OCI-LY7 (cell line): Measurements from ENCODE around the gene MIGA1.
"Not testable (repeated sequence)": the region's sequence is repeated elsewhere in the genome, so short reads cannot be mapped to it uniquely, and the experiment has no call there.

Experiments
- CTCF ChIP-seq: fragments of 200-600 bp; sonication (generic); conservative IDR thresholded peaks from 2 replicates; pipeline ENCODE4 v1.5.1; 2014; ENCODE audit warnings: mild to moderate bottlenecking, antibody characterized with exemption, low read length, moderate library complexity, mixed read lengths
- EZH2phosphoT487 ChIP-seq: fragments of 200-600 bp; sonication (generic); IDR thresholded peaks from 2 replicates; pipeline ENCODE4 v1.6.1; 2018; ENCODE audit warnings: low read depth, borderline replicate concordance, mild to moderate bottlenecking, mixed run types, antibody characterized with exemption, low read length, moderate library complexity, mixed read lengths

DNA sequence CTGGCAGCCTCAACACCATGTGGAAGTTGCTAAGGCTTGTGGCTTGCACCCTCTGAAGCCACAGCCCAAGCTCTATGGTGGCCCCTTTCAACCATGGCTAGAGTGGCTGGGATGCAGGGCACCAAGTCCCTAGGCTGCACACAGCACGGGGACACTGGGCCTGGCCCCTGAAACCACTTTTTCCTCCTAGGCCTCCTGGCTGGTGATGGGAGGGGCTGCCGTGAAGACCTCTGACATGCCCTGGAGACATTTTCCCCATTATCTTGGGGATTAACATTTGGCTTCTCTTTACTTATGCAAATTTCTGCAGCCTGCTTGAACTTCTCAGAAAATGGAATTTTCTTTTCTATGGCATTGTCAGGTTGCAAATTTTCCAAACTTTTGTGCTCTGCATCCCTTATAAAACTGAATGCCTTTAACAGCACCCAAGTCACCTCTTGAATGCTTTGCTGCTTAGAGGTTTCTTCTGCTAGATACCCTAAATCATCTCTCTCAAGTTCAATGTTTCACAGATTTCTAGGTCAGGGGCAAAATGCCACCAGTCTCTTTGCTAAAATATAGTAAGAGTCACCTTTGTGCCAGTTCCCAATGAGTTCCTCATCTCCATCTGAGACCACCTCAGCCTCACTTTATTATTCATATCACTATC, 6.8 kb downstream of the MIGA1 start:
- TF ChIP-seq CTCF, EZH2phosphoT487: not testable (repeated sequence)
